A549 (cell line): ENCODE measurements around the gene IFRD1.

Experiments
- EHMT2 ChIP-seq: fragments of 200-600 bp; sonication (generic); IDR thresholded peaks from 2 replicates; pipeline ENCODE4 v1.6.1; 2016; ENCODE audit warnings: antibody characterized with exemption, low read depth, mild to moderate bottlenecking, moderate library complexity
- POLR2A ChIP-seq: IDR thresholded peaks from 2 replicates; pipeline ENCODE4 v1.6.1; 2012; ENCODE audit warnings: mild to moderate bottlenecking, low read length
- RFX5 ChIP-seq: fragments of 450-650 bp; IDR thresholded peaks from 2 replicates; pipeline ENCODE4 v1.7.1; 2014; ENCODE audit warnings: antibody characterized with exemption, mild to moderate bottlenecking, moderate library complexity
- TF ChIP-seq, protein P1 (sequence below): fragments of >200 bp; sonication (Bioruptor Twin); formaldehyde crosslinking; IDR thresholded peaks from 3 replicates; pipeline ENCODE4 v1.5.1; 2016

DNA sequence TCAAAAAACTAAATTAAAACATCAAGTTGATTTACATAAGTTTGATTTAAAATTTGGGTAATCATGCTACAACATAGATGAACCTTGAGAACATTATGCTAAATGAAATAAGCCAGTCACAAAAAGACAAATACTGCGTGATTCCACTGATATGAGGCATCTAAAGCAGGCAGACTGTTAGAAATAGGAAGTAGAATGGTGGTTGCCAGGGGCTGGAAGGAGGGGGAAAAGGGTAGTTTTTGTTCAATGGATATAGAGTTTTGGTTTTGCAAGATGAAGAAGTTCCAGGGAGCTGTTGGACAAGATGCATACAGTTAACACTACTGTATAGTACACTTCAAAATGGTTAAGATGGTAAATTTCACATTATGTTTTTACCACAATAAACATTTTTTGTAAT, 45.0 kb upstream of the IFRD1 start:
- TF ChIP-seq RFX5 = no peak
- TF ChIP-seq, protein P1, sequence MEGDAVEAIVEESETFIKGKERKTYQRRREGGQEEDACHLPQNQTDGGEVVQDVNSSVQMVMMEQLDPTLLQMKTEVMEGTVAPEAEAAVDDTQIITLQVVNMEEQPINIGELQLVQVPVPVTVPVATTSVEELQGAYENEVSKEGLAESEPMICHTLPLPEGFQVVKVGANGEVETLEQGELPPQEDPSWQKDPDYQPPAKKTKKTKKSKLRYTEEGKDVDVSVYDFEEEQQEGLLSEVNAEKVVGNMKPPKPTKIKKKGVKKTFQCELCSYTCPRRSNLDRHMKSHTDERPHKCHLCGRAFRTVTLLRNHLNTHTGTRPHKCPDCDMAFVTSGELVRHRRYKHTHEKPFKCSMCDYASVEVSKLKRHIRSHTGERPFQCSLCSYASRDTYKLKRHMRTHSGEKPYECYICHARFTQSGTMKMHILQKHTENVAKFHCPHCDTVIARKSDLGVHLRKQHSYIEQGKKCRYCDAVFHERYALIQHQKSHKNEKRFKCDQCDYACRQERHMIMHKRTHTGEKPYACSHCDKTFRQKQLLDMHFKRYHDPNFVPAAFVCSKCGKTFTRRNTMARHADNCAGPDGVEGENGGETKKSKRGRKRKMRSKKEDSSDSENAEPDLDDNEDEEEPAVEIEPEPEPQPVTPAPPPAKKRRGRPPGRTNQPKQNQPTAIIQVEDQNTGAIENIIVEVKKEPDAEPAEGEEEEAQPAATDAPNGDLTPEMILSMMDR = no peak
- no peak for TF ChIP-seq POLR2A
- TF ChIP-seq EHMT2 = no peak
